Natural killer cell treated with Interleukin-12 subunit alpha and Interleukin-12 subunit beta and Interleukin-15 and Interleukin-18, amount 100 ng/mL, for 72 hours (primary cell): ENCODE data around the gene RFX2. TPM values are rescaled to one million over a fixed set of nuclear protein-coding genes. Genes with fewer than 3 reads are reported as not detected.
A peak's percentile ranks its signal among the peaks of the same experiment; 100 is the strongest.
"Not testable (repeated sequence)": the region's sequence is repeated elsewhere in the genome, so short reads cannot be mapped to it uniquely, and the experiment has no call there.

Experiments used
- ATAC-seq, 2 donors: fragments of 150-1000 bp; cut with Tn5 transposase in 1 of 2; sonication (Bioruptor Pico), chemical (Tn5 transposase) in 1 of 2; 2 replicates each; pipeline ENCODE4 v1.10.0; 2021
- DNase-seq: peaks from one replicate; pipeline ENCODE4 v3.0.0; 2022; ENCODE audit warnings: low spot score
- H3K27ac Mint-ChIP-seq, 2 donors: 1 replicate in 1 of 2; 2 replicates in 1 of 2; pipeline ENCODE4 v1.8.0; 2022; ENCODE audit warnings: mixed read lengths in 2 of 2, mild to moderate bottlenecking in 1 of 2, moderate library complexity in 1 of 2
- H3K27me3 Mint-ChIP-seq, 2 donors: 1 replicate in 1 of 2; 2 replicates in 1 of 2; pipeline ENCODE4 v1.8.0; 2022; ENCODE audit warnings: mixed read lengths in 2 of 2
- H3K36me3 Mint-ChIP-seq: one replicate; pipeline ENCODE4 v1.8.0; 2022; ENCODE audit warnings: mixed read lengths
- H3K4me1 Mint-ChIP-seq, 2 donors: 1 replicate in 1 of 2; 2 replicates in 1 of 2; pipeline ENCODE4 v1.8.0; 2022; ENCODE audit warnings: low read depth in 2 of 2, mixed read lengths in 2 of 2, mild to moderate bottlenecking in 1 of 2
- H3K4me3 Mint-ChIP-seq: one replicate; pipeline ENCODE4 v1.8.0; 2022; ENCODE audit warnings: mixed read lengths
- H3K9me3 Mint-ChIP-seq: 2 replicates; pipeline ENCODE4 v1.8.0; 2022; ENCODE audit warnings: mixed read lengths
- total RNA-seq, 2 donors: library from RNA; stranded (reverse); gene quantifications; one replicate each; pipeline ENCODE4 v1.2.3, GENCODE V29; 2022

Gene RFX2
- total RNA-seq, 2 donors from 2014 or later: 6.6 to 6.9 TPM

DNA sequence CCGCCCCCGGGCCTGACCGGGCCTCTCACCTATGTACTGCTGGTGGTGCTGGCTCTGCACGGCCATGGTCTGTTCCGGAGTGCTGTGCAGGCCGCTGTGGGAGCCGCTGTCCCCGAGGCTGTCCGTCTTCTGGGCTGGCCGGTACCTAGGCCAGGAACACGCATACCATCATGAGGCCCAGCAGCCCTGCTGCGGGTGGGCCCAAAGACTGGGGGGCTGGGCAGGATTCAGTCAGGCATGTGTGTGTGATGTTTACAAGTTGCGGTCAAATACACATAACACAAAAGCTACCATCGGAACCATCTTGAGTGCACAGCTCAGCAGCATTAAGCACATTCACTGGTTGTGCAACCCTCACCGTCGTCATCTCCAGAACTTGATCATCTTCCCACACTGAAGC lies 100.2 kb downstream of the RFX2 start:
- H3K36me3 Mint-ChIP-seq: no peaks in the 10 kb centered on the region
- no peak overlapping the region for H3K4me3 Mint-ChIP-seq
- no peaks in the 10 kb centered on the region for H3K9me3 Mint-ChIP-seq
- no peaks in the 10 kb centered on the region for H3K27me3 Mint-ChIP-seq
- H3K27ac Mint-ChIP-seq: no peak overlapping the region
- DNase-seq (no peak), ATAC-seq (no peak)
- no peaks in the 10 kb centered on the region for H3K4me1 Mint-ChIP-seq

DNA sequence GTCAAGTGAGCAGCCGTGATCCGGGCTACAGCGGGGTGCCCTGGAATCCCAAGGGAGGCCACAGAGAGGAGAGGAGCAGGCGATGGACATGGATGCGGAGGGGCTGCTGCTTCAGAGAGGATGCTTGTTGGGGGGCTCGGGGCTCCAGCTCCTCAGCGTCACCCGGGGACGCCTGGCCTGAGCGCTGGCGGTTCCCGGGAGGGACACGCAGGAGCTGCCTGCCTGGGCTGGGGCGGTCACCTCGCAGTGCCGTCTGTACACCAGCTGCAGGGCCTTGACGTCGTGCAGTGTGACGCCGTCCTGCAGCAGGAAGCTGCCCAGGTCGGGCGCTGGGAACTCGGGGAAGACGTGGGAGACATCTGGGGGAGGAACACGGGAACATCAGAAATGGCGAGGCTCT lies 102.4 kb downstream of the RFX2 start:
- Mint-ChIP-seq H3K27ac (no peak overlapping the region), H3K9me3 (no peaks in the 10 kb centered on the region), H3K27me3 (no peaks in the 10 kb centered on the region), H3K36me3 (no peaks in the 10 kb centered on the region), H3K4me1 (no peaks in the 10 kb centered on the region), H3K4me3 (no peak overlapping the region)
- ATAC-seq (no peak), DNase-seq (peak; percentile 50)

DNA sequence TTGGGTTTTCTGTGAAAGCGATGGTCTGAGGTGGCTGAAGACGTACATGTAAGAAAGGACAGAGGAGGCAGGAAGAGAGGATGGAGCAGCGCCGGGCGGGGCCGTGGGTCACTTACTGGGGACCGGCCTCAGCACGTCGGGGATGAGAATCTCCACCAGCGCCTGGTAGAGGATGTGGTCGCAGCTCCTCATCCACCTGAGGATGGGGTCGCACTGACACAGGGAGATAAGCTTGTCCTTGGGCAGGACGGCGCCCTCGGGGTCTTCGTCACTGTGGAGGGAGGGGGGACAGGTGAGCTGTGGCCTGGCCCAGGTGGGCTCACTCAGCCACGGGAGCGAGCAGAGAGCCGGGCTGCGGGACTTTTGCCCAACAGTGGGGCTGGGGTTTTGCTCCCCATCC lies 103.4 kb downstream of the RFX2 start:
- DNase-seq: no peak
- H3K27me3 Mint-ChIP-seq: no peaks in the 10 kb centered on the region
- H3K27ac Mint-ChIP-seq: no peak overlapping the region
- no peak for ATAC-seq
- no peaks in the 10 kb centered on the region for H3K9me3 Mint-ChIP-seq
- no peaks in the 10 kb centered on the region for H3K4me1 Mint-ChIP-seq
- H3K4me3 Mint-ChIP-seq: no peak overlapping the region
- no peaks in the 10 kb centered on the region for H3K36me3 Mint-ChIP-seq

DNA sequence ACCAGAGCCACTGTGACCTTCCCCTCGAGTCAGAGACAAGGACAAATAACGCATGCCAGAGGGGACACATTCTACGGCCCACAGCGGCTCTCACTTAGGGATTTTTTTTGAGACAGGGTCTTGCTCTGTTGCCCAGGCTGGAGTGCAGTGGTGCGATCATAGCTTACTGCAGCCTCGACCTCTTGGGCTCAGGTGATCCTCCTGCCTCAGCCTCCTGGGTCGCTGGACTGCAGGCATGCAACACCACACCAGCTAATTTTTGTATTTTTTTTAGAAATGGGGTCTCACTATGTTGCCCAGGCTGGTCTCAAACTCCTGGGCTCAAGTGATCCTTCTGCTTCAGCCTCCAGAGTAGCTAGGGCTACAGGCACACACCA lies 104.2 kb downstream of the RFX2 start:
- H3K27ac Mint-ChIP-seq, H3K36me3 Mint-ChIP-seq, H3K4me1 Mint-ChIP-seq, H3K4me3 Mint-ChIP-seq, H3K9me3 Mint-ChIP-seq, DNase-seq, ATAC-seq, H3K27me3 Mint-ChIP-seq: not testable (repeated sequence)

DNA sequence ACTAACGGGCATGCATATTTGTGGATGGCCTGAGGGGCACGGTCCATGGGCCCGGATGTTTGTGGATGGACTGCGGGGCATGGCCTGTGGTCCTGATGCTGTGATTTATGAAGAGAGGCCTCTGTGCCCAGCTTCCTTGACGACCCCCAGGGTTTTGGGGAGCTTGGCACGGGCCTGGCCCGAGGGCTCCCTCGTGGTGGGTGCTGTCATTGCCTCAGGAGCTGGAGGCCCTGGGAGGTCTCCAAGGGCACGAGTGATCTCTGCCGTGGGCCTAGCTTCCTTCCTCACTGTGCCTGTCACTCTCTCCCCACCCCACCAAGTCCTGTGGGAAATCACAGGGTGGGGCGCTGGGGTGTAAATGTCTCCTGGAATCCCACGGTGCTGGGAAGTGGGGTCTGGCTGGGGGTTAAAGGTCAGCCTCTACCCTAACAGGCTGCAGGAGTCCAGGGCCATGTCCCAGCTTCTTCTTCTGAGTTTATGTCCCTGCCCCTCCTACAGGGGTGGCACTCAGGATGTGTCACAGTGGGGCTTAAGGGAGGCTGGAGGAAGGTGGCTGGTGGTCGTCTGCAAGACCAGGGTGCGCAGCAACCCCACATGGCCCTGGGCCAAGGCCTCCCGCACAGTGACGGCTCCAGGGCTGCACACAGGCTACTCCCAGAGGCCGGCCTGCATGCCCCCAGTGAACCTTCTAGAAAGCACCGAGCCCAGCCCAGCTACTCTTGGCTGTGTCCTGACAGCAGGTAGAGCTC lies 104.8 kb downstream of the RFX2 start:
- DNase-seq (peak; percentile 16), ATAC-seq (no peak)
- Mint-ChIP-seq H3K27me3 (no peaks in the 10 kb centered on the region), H3K36me3 (no peaks in the 10 kb centered on the region), H3K9me3 (no peaks in the 10 kb centered on the region), H3K4me1 (no peaks in the 10 kb centered on the region), H3K4me3 (no peak overlapping the region), H3K27ac (no peak overlapping the region)

- no peaks in the 10 kb centered on the region for H3K27me3 Mint-ChIP-seq
- ATAC-seq (no peak), DNase-seq (no peak)
- no peaks in the 10 kb centered on the region for H3K4me1 Mint-ChIP-seq
- no peaks in the 10 kb centered on the region for H3K36me3 Mint-ChIP-seq
- no peak overlapping the region for H3K4me3 Mint-ChIP-seq
- H3K9me3 Mint-ChIP-seq: no peaks in the 10 kb centered on the region
- no peak overlapping the region for H3K27ac Mint-ChIP-seq
Measured at GRCh38 chr19:6003976-6004375, 106.3 kb downstream of the RFX2 start.

DNA sequence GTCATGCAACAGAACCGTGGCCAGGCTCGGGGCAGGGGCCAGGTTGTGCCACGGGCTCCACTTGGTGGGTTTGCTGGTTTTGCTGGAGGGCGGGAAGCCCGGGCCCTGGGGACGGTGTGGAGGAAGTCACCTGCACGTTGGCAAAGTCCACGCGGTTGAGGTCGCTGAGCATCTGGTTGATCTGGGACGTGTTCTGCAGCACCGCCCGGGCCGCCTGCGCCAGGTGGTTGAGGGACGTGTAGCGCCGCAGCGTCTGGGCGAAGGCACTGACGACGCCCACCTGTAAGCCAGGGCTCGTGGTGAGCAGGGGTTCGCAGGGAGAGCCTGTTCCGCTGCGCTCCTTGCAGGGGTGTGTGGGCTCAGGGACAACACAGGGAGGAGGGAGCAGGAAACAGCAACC lies 107.7 kb downstream of the RFX2 start:
- Mint-ChIP-seq H3K9me3 (no peaks in the 10 kb centered on the region), H3K27ac (no peak overlapping the region)

GRCh38 chr19:6000228-6000847 lies 110.0 kb downstream of the RFX2 start:
- no peaks in the 10 kb centered on the region for H3K9me3 Mint-ChIP-seq
- H3K27ac Mint-ChIP-seq: no peak overlapping the region
- no peak for ATAC-seq

More for the DNA sequence above, 107.7 kb downstream of the RFX2 start:
- no peaks in the 10 kb centered on the region for H3K27me3 Mint-ChIP-seq
- H3K36me3 Mint-ChIP-seq: no peaks in the 10 kb centered on the region
- DNase-seq (no peak), ATAC-seq (no peak)
- no peak overlapping the region for H3K4me3 Mint-ChIP-seq
- no peaks in the 10 kb centered on the region for H3K4me1 Mint-ChIP-seq

GRCh38 chr19:5999693-6000092 lies 110.6 kb downstream of the RFX2 start:
- no peaks in the 10 kb centered on the region for H3K36me3 Mint-ChIP-seq
- no peak for ATAC-seq
- no peak overlapping the region for H3K4me3 Mint-ChIP-seq
- H3K27ac Mint-ChIP-seq: no peak overlapping the region
- H3K4me1 Mint-ChIP-seq: no peaks in the 10 kb centered on the region
- DNase-seq: no peak
- H3K27me3 Mint-ChIP-seq: no peaks in the 10 kb centered on the region
- H3K9me3 Mint-ChIP-seq: no peaks in the 10 kb centered on the region

More at GRCh38 chr19:6000228-6000847, 110.0 kb downstream of the RFX2 start:
- H3K4me1 Mint-ChIP-seq: no peaks in the 10 kb centered on the region
- no peaks in the 10 kb centered on the region for H3K27me3 Mint-ChIP-seq
- no peak for DNase-seq
- no peak overlapping the region for H3K4me3 Mint-ChIP-seq
- no peaks in the 10 kb centered on the region for H3K36me3 Mint-ChIP-seq

GRCh38 chr19:5997371-5997770 lies 112.9 kb downstream of the RFX2 start:
- no peak overlapping the region for H3K27ac Mint-ChIP-seq
- ATAC-seq (no peak), DNase-seq (no peak)
- no peak overlapping the region for H3K4me3 Mint-ChIP-seq
- H3K9me3 Mint-ChIP-seq: no peaks in the 10 kb centered on the region
- H3K27me3 Mint-ChIP-seq: no peaks in the 10 kb centered on the region
- no peaks in the 10 kb centered on the region for H3K4me1 Mint-ChIP-seq
- H3K36me3 Mint-ChIP-seq: no peaks in the 10 kb centered on the region

DNA sequence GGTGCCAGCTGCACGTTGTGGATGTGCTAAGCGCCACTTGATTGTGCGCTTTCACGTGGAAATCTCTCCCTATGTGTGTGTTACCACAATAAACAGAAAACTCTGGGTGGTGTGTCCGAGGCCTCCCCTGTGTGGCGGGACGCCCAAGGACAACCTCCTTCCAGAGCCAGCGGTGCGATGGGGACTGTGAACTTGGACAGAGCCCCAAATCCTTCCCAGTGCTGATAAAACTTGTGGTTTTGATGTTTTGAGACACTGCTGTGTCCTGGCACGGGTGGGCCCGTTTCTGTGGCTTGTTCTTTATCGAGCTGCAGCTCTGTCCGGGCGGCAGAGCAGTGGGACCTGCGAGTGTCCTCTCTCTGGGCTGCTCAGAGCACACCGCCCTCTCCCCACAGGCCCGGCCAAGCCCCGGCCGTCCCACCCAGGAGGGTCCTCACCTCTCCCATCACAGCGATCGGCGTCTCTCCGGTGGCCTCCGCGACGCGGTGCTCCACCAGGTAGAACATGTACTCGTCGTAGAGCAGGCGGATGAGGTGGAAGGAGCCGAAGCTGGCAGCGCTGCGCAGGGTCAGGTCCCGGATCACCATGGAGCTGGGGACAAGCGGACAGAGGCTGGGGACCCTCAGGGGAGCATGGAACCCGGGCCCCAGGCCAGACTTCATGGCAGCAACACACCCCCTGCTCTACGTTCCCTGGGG lies 113.5 kb downstream of the RFX2 start:
- ATAC-seq (peak in 1 of 2 donors; percentile 17), DNase-seq (no peak)
- H3K9me3 Mint-ChIP-seq: no peaks in the 10 kb centered on the region
- H3K36me3 Mint-ChIP-seq: no peaks in the 10 kb centered on the region
- no peaks in the 10 kb centered on the region for H3K27me3 Mint-ChIP-seq
- H3K4me3 Mint-ChIP-seq: no peak overlapping the region
- no peak overlapping the region for H3K27ac Mint-ChIP-seq
- H3K4me1 Mint-ChIP-seq: no peaks in the 10 kb centered on the region

GRCh38 chr19:5996102-5996501 lies 114.2 kb downstream of the RFX2 start:
- H3K36me3 Mint-ChIP-seq: no peaks in the 10 kb centered on the region
- no peak for DNase-seq
- no peaks in the 10 kb centered on the region for H3K4me1 Mint-ChIP-seq
- no peak overlapping the region for H3K27ac Mint-ChIP-seq
- no peak overlapping the region for H3K4me3 Mint-ChIP-seq
- no peaks in the 10 kb centered on the region for H3K9me3 Mint-ChIP-seq
- no peaks in the 10 kb centered on the region for H3K27me3 Mint-ChIP-seq
- no peak for ATAC-seq

DNA sequence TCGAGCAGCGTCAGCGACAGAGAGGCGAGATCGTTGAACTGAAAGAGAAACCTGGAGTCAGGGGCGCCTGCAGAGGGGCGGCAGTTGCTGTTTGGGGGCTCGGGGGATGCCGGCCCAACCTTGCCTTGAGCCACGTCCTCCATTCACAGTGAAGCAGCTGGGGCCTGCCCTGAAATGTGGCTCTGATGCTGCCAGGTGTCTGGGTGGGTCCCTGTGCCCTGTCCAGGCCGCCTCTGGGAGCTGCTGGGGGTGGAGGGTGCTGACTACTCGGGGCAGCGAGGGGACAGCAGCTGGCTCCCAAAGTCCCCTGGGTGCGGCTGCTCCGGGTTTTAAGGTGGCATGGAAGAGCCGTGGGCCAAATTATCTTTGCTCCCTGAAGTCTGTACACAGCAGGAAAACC lies 114.7 kb downstream of the RFX2 start:
- Mint-ChIP-seq H3K4me3 (no peak overlapping the region), H3K9me3 (no peaks in the 10 kb centered on the region), H3K36me3 (no peaks in the 10 kb centered on the region), H3K27me3 (no peaks in the 10 kb centered on the region), H3K27ac (no peak overlapping the region), H3K4me1 (no peaks in the 10 kb centered on the region)
- DNase-seq (no peak), ATAC-seq (no peak)

- no peak overlapping the region for H3K27ac Mint-ChIP-seq
- H3K4me3 Mint-ChIP-seq: no peak overlapping the region
- DNase-seq (no peak), ATAC-seq (no peak)
- peaks cover 0 to 2% of the 10 kb centered on the region in 2 donors for H3K4me1 Mint-ChIP-seq
- H3K36me3 Mint-ChIP-seq: no peaks in the 10 kb centered on the region
- no peaks in the 10 kb centered on the region for H3K9me3 Mint-ChIP-seq
- H3K27me3 Mint-ChIP-seq: peaks cover 0 to 3% of the 10 kb centered on the region in 2 donors
Measured at GRCh38 chr19:5994405-5995165, 115.7 kb downstream of the RFX2 start.
